ELR (cell line): ENCODE data around the gene FAM120C.

Source experiments
- DNase-seq: peaks from one replicate; pipeline ENCODE4 v3.0.0-alpha.2; 2015; ENCODE audit warnings: low read depth

The FAM120C gene

DNA sequence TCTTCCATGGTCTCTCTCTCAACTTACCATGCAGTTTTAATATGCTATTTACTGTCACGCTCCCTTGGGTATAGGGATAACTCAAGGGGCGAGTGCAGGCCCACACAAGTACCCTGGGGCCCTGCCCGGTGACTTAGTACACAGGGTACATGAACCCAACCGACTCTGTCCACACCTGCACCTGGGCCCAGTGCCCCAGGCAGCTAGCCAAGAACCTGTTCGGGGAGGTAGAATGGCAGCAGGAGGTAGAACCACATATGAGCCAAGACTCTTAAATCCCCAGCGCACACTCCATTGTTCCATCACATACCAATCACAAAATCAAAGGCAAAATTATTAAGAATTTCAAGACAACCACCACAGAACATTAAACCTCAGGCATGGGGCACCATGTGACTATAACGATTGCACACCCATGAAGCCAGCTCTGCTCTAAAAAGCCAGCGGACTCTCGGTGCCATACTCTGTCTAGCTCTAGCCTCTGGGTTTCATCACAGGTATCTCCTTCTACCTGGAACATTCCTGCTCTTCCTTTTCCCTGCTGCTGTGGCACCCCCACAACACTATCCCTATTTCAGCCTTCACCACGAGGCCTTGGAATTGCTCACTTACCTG is 153.4 kb downstream of the FAM120C start:
- DNase-seq, result no peak

DNA sequence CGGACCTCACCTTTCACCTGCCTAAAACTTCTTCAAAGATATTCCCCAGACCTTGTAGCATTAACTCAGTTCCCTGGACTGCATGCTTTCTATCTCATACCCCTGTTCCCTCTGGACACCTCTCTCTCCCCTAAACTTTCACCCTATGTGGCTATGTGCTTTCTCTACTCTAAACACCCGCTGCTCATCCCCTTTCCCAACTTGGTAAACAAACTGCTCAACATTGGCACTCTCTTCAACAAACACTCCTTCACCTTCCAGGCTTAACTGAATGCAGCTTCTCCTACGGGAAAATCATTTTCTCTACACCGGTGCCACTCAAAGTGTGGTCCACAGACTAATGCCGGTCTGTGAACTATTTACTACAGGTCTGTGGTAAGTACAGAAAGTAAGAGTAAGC is 158.7 kb downstream of the FAM120C start:
- no peak for DNase-seq
